RWPE1 (cell line): Measurements from ENCODE around the gene KCNQ5.

ENCODE experiments used
- CTCF ChIA-PET: fragments of 350-600 bp; sonication (Branson Sonifier 250); formaldehyde crosslinking; extraction: SDS; loops from one replicate; lab custom pipeline; 2021; lab: Yijun Ruan, JAX
- POLR2A ChIA-PET: fragments of 400-600 bp; formaldehyde crosslinking; extraction: SDS; loops from one replicate; lab custom pipeline; 2020; ENCODE audit warnings: antibody characterized with exemption; ENCODE audit not compliant: low non-redundant PET; lab: Yijun Ruan, JAX
- DNase-seq: peaks from one replicate; pipeline ENCODE4 v3.0.0; 2012; ENCODE audit warnings: low spot score
- H3K27ac ChIP-seq: fragments of 450-650 bp; 2 replicates; pipeline ENCODE4 v1.5.1; 2017
- CTCF ChIP-seq: fragments of 450-650 bp; conservative IDR thresholded peaks from 2 replicates; pipeline ENCODE4 v1.5.1; 2017; ENCODE audit warnings: low read depth, mild to moderate bottlenecking

The KCNQ5 gene

GRCh38 chr6:72984981-72985665, 363.3 kb downstream of the KCNQ5 start:
- no peak for TF ChIP-seq CTCF
- H3K27ac ChIP-seq: no peak overlapping the region
- ChIA-PET CTCF (interaction anchor here (1.2 kb wide), 1 partner anchor 377 kb away, joined by 3 read pairs; no protein-coding TSS in a partner anchor), POLR2A (no interaction called here)
- no peak for DNase-seq

DNA sequence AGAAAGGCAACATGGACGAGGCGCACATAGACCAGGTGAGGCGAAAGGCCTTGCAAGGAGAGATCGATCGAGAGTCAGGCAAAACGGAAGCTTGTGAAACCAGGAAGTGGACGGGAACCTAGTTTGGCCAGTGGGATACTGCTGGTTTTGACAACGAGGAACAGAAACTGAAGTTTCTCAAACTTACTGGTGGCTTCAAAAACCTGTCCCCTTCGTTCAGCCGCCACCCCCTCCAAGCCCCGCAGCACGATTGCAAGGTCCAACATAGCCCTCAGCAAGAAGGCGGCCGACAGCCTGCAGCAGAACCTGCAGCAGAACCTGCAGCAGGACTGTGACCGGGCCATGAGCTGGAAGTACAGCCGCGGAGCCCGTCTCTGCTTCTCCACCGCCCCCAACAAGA, 365.4 kb downstream of the KCNQ5 start:
- H3K27ac ChIP-seq: no peak overlapping the region
- no peak for DNase-seq
- ChIA-PET CTCF (no interaction called here), POLR2A (no interaction called here)
- no peak for TF ChIP-seq CTCF

DNA sequence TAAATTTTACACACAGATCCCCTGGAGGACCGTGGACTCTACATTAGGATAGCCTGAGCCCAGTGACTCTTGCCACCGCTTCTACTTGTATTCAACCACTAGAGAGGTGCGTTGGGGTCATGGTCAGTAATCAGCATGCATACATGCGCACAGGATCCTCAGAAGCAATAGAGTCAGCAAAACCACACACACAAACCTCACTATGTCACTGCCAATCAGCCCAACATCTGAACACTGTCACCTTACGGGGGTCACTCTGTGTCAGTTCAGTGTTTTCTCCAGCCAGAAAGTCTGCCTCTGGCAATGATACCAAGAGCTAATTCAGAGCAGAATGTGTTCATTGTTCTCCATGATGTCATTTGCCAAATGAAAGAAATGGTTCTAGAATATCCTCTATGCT, 378.1 kb downstream of the KCNQ5 start:
- POLR2A ChIA-PET: no interaction called here

DNA sequence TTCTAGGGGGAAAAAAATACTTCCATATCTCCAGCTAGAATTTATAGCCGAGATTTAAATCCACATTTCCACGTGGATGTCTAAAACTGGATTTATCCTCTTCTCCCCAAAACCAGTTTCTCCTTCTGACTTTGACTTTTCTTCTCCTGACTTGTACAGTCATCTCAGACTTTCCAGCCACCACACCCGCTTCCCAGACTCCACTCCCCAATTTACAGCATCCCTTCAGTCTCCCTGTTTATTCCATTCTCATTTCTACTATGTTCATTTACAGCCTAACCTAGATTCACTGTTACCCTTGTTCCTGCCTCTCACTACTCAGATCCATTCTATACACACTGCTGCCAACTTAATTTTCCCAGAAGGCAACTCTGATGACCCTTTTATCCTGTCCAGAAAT, 378.6 kb downstream of the KCNQ5 start:
- POLR2A ChIA-PET: no interaction called here
- CTCF ChIA-PET: interaction anchor here (0.9 kb wide), 1 partner anchor 20 kb away, joined by 3 read pairs; no protein-coding TSS in a partner anchor
- no peak for DNase-seq
- H3K27ac ChIP-seq: no peak overlapping the region
- no peak for TF ChIP-seq CTCF

More for the DNA sequence above, 378.1 kb downstream of the KCNQ5 start:
- DNase-seq: no peak
- no peak for TF ChIP-seq CTCF
- no peak overlapping the region for H3K27ac ChIP-seq
- CTCF ChIA-PET: interaction anchor here (0.9 kb wide), 1 partner anchor 20 kb away, joined by 3 read pairs; no protein-coding TSS in a partner anchor

- no peak overlapping the region for H3K27ac ChIP-seq
- ChIA-PET CTCF (interaction anchor here (0.7 kb wide), 3 partner anchors 105 to 373 kb away, joined by 3 to 5 read pairs (median 3); no protein-coding TSS in a partner anchor), POLR2A (no interaction called here)
- TF ChIP-seq CTCF: no peak
- no peak for DNase-seq
Measured at GRCh38 chr6:73002588-73002987, 380.7 kb downstream of the KCNQ5 start.

DNA sequence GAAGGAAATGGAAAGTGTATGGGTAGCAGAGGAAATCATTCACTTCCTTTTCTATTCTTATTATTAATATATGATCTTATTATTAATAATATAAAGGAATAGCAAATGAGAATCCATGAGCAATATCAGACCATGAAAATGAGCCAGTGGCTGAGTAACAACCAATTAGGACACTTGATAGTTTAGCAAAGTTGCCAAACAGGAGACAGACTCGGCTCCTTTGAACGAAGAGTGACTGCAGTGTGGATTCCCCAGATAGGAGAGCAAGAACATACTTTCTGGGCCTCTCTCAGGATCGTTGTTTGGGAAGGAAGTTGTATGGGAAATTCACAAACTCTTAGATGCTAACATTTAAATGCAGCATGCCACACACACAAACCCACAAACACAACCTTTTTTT, 381.4 kb downstream of the KCNQ5 start:
- TF ChIP-seq CTCF: no peak
- H3K27ac ChIP-seq: no peak overlapping the region
- POLR2A ChIA-PET: no interaction called here
- DNase-seq: no peak
- CTCF ChIA-PET: interaction anchor here (0.7 kb wide), 2 partner anchors 104 to 374 kb away, joined by 3 to 5 read pairs; no protein-coding TSS in a partner anchor
